K562 (cell line): Measurements from ENCODE around the gene SLC5A2. TPM values are rescaled to one million over a fixed set of nuclear protein-coding genes. Genes with fewer than 3 reads are reported as not detected.
A peak's percentile ranks its signal among the peaks of the same experiment; 100 is the strongest.

Experiments used
- PCBP1 ChIP-seq: fragments of 200-400 bp; formaldehyde crosslinking; IDR thresholded peaks from 2 replicates; pipeline ENCODE4 v1.6.1; 2018; ENCODE audit warnings: mild to moderate bottlenecking, low read depth, low read length; ENCODE audit not compliant: poor library complexity, severe bottlenecking
- PHB2 ChIP-seq: fragments of 450-650 bp; IDR thresholded peaks from 2 replicates; pipeline ENCODE4 v1.6.1; 2017; ENCODE audit warnings: low read depth
- PHF8 ChIP-seq: fragments of 200-600 bp; sonication (generic); IDR thresholded peaks from 2 replicates; pipeline ENCODE4 v1.6.1; 2012; ENCODE audit warnings: mixed run types, mild to moderate bottlenecking, inconsistent platforms, low read length, moderate library complexity, borderline replicate concordance
- ZFP36 ChIP-seq: fragments of 150-350 bp; IDR thresholded peaks from 2 replicates; pipeline ENCODE4 v1.6.1; 2018; ENCODE audit warnings: low read length, low read depth; ENCODE audit not compliant: partially characterized antibody
- ZNF311 ChIP-seq: fragments of 250-450 bp; sonication (Bioruptor Pico); IDR thresholded peaks from 2 replicates; pipeline ENCODE4 v1.4.0; 2020; ENCODE audit warnings: mild to moderate bottlenecking, moderate library complexity
- polyA plus RNA-seq, 8 experiments: library from polyadenylated mRNA; depleted of rRNA in 4 of 8; stranded (reverse) in 5 of 8; unstranded in 3 of 8; fragments of >200 nt; fragmentation: Nextera tagmentation in 2 of 8; fragmentation: Illumina TruSeq in 1 of 8; extraction: Ambion mirVana in 2 of 8; extraction: Trizol in 1 of 8; gene quantifications; 2 replicates each; pipeline versions ENCODE4 v1.2.1 to v1.2.3, GENCODE V29; 2011 to 2014; ENCODE audit warnings: inconsistent platforms in 1 of 8, missing spikeins in 1 of 8
- total RNA-seq, 7 experiments: library from RNA; depleted of rRNA in 6 of 7; stranded (reverse); fragments of >200 nt in 6 of 7; fragmentation: Illumina TruSeq in 2 of 7; extraction: Trizol in 2 of 7; gene quantifications; 2 replicates each; pipeline versions ENCODE4 v1.2.1 to v1.2.3, GENCODE V29; 2011 to 2021; ENCODE audit warnings: low replicate concordance in 1 of 7
- TF ChIP-seq, protein P1 (sequence below): fragments of 450-650 bp; IDR thresholded peaks from 2 replicates; pipeline ENCODE4 v1.6.1; 2018; ENCODE audit not compliant: partially characterized antibody
- TF ChIP-seq, protein P2 (sequence below): fragments of 450-650 bp; IDR thresholded peaks from 2 replicates; pipeline ENCODE4 v1.6.1; 2018; ENCODE audit warnings: mild to moderate bottlenecking, low read depth; ENCODE audit not compliant: partially characterized antibody
- TF ChIP-seq, protein P3 (sequence below): sonication (generic); formaldehyde crosslinking; IDR thresholded peaks from 2 replicates; pipeline ENCODE4 v1.8.0; 2022; ENCODE audit warnings: missing genetic modification reagents, mild to moderate bottlenecking, borderline replicate concordance
- TF ChIP-seq, protein P4 (sequence below): fragments of 450-650 bp; IDR thresholded peaks from one replicate; pipeline ENCODE4 v1.6.1; 2018; ENCODE audit warnings: mild to moderate bottlenecking, moderate library complexity; ENCODE audit not compliant: partially characterized antibody
- TF ChIP-seq, protein P5 (sequence below): fragments of 450-650 bp; IDR thresholded peaks from 2 replicates; pipeline ENCODE4 v1.6.1; 2016; ENCODE audit warnings: antibody characterized with exemption
- TF ChIP-seq, protein P6 (sequence below): sonication (generic); formaldehyde crosslinking; IDR thresholded peaks from 2 replicates; pipeline ENCODE4 v1.9.0; 2022; ENCODE audit warnings: mild to moderate bottlenecking, missing genetic modification reagents

Gene SLC5A2
- total and polyA plus RNA-seq, 9 of the 15 experiments (the other 6 are each of a cell fraction or from before 2014, with no cell fraction given) = 0.07 to 2.7 (median 2.2) TPM; not detected in 6

DNA sequence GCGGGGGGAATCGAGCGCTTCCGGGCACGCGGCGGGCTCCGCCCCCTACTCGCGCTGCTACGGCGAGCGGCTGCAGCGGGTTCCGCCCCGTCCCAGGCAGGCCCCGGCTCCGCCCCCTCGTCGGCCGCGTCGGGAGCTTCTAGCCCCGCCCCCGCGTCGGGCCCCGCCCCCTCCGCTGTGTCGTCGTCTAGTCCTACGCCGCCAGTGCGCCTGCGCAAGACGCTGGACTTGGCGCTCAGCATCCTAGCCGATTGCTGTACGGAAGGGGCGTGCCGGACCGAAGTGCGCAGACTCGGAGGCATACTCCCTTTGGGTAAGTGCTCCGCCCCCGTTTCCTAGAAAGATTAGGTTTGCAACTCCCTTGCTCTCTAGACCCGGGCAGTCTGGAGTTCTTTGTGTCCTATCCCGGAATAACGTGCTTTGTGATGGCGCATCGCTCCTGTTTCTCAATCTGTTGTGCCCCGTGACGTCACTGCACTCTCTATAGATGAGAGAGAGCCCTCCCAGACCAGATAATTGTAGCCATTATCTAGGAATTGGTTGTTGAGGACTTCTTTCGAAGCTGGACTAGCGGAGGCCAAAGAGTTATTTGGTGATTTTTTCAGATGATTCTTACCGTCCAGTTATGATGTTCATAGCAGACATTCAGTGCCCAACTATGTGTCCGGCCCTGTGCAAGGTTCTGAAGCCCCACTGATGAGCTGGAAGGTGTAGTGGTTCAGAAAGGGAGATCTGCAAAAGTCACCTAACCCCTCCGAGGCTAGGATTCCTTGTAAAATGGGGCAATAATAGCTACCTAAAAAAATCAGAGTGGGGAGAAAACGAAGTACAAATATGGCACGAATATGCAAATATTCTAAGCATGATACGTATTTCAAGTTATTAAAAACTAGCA, 23.0 kb upstream of the SLC5A2 start (continued):
- TF ChIP-seq, protein P1, sequence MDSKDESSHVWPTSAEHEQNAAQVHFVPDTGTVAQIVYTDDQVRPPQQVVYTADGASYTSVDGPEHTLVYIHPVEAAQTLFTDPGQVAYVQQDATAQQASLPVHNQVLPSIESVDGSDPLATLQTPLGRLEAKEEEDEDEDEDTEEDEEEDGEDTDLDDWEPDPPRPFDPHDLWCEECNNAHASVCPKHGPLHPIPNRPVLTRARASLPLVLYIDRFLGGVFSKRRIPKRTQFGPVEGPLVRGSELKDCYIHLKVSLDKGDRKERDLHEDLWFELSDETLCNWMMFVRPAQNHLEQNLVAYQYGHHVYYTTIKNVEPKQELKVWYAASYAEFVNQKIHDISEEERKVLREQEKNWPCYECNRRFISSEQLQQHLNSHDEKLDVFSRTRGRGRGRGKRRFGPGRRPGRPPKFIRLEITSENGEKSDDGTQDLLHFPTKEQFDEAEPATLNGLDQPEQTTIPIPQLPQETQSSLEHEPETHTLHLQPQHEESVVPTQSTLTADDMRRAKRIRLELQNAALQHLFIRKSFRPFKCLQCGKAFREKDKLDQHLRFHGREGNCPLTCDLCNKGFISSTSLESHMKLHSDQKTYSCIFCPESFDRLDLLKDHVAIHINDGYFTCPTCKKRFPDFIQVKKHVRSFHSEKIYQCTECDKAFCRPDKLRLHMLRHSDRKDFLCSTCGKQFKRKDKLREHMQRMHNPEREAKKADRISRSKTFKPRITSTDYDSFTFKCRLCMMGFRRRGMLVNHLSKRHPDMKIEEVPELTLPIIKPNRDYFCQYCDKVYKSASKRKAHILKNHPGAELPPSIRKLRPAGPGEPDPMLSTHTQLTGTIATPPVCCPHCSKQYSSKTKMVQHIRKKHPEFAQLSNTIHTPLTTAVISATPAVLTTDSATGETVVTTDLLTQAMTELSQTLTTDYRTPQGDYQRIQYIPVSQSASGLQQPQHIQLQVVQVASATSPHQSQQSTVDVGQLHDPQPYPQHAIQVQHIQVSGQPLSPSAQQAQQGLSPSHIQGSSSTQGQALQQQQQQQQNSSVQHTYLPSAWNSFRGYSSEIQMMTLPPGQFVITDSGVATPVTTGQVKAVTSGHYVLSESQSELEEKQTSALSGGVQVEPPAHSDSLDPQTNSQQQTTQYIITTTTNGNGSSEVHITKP = peak; percentile 33
- TF ChIP-seq PCBP1 = no peak
- TF ChIP-seq, protein P2, sequence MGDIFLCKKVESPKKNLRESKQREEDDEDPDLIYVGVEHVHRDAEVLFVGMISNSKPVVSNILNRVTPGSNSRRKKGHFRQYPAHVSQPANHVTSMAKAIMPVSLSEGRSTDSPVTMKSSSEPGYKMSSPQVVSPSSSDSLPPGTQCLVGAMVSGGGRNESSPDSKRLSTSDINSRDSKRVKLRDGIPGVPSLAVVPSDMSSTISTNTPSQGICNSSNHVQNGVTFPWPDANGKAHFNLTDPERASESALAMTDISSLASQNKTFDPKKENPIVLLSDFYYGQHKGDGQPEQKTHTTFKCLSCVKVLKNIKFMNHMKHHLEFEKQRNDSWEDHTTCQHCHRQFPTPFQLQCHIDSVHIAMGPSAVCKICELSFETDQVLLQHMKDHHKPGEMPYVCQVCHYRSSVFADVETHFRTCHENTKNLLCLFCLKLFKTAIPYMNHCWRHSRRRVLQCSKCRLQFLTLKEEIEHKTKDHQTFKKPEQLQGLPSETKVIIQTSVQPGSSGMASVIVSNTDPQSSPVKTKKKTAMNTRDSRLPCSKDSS = no peak
- TF ChIP-seq ZFP36 = peak; percentile 13
- 0 out of 2 replicates have a peak, but pooled peaks have one; percentile 40 for TF ChIP-seq PHF8
- TF ChIP-seq, protein P3, sequence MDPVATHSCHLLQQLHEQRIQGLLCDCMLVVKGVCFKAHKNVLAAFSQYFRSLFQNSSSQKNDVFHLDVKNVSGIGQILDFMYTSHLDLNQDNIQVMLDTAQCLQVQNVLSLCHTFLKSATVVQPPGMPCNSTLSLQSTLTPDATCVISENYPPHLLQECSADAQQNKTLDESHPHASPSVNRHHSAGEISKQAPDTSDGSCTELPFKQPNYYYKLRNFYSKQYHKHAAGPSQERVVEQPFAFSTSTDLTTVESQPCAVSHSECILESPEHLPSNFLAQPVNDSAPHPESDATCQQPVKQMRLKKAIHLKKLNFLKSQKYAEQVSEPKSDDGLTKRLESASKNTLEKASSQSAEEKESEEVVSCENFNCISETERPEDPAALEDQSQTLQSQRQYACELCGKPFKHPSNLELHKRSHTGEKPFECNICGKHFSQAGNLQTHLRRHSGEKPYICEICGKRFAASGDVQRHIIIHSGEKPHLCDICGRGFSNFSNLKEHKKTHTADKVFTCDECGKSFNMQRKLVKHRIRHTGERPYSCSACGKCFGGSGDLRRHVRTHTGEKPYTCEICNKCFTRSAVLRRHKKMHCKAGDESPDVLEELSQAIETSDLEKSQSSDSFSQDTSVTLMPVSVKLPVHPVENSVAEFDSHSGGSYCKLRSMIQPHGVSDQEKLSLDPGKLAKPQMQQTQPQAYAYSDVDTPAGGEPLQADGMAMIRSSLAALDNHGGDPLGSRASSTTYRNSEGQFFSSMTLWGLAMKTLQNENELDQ (CRISPR knock-in tag) = no peak
- TF ChIP-seq, protein P4, sequence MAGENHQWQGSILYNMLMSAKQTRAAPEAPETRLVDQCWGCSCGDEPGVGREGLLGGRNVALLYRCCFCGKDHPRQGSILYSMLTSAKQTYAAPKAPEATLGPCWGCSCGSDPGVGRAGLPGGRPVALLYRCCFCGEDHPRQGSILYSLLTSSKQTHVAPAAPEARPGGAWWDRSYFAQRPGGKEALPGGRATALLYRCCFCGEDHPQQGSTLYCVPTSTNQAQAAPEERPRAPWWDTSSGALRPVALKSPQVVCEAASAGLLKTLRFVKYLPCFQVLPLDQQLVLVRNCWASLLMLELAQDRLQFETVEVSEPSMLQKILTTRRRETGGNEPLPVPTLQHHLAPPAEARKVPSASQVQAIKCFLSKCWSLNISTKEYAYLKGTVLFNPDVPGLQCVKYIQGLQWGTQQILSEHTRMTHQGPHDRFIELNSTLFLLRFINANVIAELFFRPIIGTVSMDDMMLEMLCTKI = no peak
- TF ChIP-seq ZNF311 (CRISPR knock-in tag) = no peak
- TF ChIP-seq, protein P5, sequence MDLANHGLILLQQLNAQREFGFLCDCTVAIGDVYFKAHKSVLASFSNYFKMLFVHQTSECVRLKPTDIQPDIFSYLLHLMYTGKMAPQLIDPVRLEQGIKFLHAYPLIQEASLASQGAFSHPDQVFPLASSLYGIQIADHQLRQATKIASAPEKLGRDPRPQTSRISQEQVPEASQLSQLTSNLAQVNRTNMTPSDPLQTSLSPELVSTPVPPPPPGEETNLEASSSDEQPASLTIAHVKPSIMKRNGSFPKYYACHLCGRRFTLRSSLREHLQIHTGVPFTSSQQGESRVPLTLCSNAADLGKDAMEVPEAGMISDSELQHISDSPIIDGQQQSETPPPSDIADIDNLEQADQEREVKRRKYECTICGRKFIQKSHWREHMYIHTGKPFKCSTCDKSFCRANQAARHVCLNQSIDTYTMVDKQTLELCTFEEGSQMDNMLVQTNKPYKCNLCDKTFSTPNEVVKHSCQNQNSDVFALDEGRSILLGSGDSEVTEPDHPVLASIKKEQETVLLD = peak; percentile 94
- no peak for TF ChIP-seq PHB2
- TF ChIP-seq, protein P6, sequence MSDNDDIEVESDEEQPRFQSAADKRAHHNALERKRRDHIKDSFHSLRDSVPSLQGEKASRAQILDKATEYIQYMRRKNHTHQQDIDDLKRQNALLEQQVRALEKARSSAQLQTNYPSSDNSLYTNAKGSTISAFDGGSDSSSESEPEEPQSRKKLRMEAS (CRISPR knock-in tag) = no peak
